A549 treated with AZD2906 at 1 μM for 4 hours (cell line): ENCODE results near the gene TDRD12. TPM values are rescaled to one million over a fixed set of nuclear protein-coding genes. Genes with fewer than 3 reads are reported as not detected.

Experiments
- total RNA-seq: library from RNA; stranded (reverse); fragments of 200-300 nt; extraction: Qiagen RNA extraction; gene quantifications from 5 replicates; pipeline ENCODE4 v1.2.3, GENCODE V29; 2022

The TDRD12 gene
- 0.10 to 0.23 TPM (median 0.19 TPM) in 5 replicates for total RNA-seq

GRCh38 chr19:32719611-32720059 is at the start of gene TDRD12:
TDRD12 (plus strand) TSS chr19:32719767; CDS start chr19:32720073, 306 bp downstream.

GRCh38 chr19:32674931-32675719 is 44.4 kb upstream of the TDRD12 start, which contains the start of gene ANKRD27:
ANKRD27 (minus strand) TSS chr19:32675180; CDS start chr19:32659015, 16,165 bp downstream.

GRCh38 chr19:32675720-32676185 is 43.8 kb upstream of the TDRD12 start, which contains the start of gene RGS9BP:
RGS9BP (plus strand) TSS chr19:32675848; CDS start chr19:32676264, 416 bp downstream.

GRCh38 chr19:32691291-32691951 is 28.1 kb upstream of the TDRD12 start, which contains the start of gene NUDT19:
NUDT19 (plus strand) TSS chr19:32691821; CDS start chr19:32691961, 140 bp downstream.

GRCh38 chr19:32869369-32869965 is 149.9 kb downstream of the TDRD12 start, which contains the start of gene SLC7A9:
SLC7A9 (minus strand) TSS chr19:32869767; CDS start chr19:32868534, 1,233 bp downstream.

Other genes with a start within 250 kb of the TDRD12 start
- gene PDCD5, start 138.6 kb upstream of the TDRD12 start, total RNA-seq: 405 to 467 TPM (median 439 TPM) in 5 replicates
- gene ANKRD27, start 44.6 kb upstream of the TDRD12 start, total RNA-seq: 35.3 to 49.1 TPM (median 43.7 TPM) in 5 replicates
- gene RGS9BP, start 43.9 kb upstream of the TDRD12 start, total RNA-seq: 0.31 to 0.51 TPM (median 0.46 TPM) in 5 replicates
- gene NUDT19, start 27.9 kb upstream of the TDRD12 start, total RNA-seq: 31.6 to 36.1 TPM (median 34.1 TPM) in 5 replicates
- 0.13 to 0.43 TPM (median 0.31 TPM) in 5 replicates for gene SLC7A9, start 150.0 kb downstream of the TDRD12 start, total RNA-seq